Fibroblast of peridontal ligament (primary cell): ENCODE results near the gene MIPOL1.
"Not testable (repeated sequence)": the region's sequence is repeated elsewhere in the genome, so short reads cannot be mapped to it uniquely, and the experiment has no call there.

Source experiments
- DNase-seq: peaks from one replicate; pipeline ENCODE4 v3.0.0-alpha.2; 2010; ENCODE audit errors: extremely low read depth

The MIPOL1 gene

GRCh38 chr14:37457334-37457733, 259.6 kb downstream of the MIPOL1 start:
- DNase-seq: no peak

DNA sequence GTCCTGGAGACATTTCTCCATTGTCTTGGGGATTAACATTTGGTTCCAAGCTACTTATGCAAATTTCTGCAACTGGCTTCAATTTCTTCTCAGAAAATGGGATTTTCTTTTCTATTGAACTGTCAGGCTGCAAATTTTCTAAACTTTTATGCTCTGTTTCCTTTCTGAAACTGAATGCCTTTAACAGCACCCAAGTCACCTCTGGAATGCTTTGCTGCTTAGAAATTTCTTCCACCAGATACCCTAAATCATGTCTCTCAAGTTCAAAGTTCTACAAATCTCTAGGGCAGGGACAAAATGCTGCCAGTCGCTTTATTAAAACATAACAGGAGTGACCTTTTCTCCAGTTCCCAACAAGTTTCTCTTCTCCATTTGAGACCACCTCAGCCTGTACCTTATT, 264.7 kb downstream of the MIPOL1 start:
- DNase-seq: not testable (repeated sequence)

- DNase-seq: no peak
Observed at GRCh38 chr14:37464192-37464858, 266.6 kb downstream of the MIPOL1 start.

DNA sequence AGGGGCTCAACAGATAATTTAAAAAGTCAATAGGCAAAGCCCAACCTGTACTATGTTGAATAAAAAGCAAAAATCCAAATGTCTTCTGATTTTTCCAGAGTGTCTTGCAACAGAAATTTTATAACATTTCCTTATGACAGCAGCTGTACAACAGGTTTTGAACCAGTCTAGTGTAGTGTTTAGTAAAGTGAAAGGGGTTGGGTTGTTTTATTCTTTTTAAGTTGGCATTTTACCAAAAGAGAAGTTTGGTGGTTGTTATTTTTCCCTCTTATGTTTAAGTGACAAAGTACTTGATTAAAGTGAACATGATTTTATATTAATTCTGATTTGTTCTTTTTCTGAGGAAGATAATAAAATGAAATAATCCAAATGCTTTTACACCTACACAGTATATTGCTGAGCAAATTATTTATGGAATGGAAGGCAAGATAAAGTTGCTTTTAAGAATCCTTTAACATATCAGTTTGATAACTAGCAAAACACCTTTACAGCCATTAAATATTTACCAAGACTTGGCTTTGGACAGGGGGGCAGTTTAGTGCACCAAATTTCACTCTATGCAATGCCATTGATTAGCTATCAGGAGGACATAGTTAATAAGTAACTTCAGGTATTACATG, 268.4 kb downstream of the MIPOL1 start:
- no peak for DNase-seq

- DNase-seq: no peak
Observed at GRCh38 chr14:37466623-37467088, 268.9 kb downstream of the MIPOL1 start.

GRCh38 chr14:37469650-37470049, 271.9 kb downstream of the MIPOL1 start:
- DNase-seq: no peak

DNA sequence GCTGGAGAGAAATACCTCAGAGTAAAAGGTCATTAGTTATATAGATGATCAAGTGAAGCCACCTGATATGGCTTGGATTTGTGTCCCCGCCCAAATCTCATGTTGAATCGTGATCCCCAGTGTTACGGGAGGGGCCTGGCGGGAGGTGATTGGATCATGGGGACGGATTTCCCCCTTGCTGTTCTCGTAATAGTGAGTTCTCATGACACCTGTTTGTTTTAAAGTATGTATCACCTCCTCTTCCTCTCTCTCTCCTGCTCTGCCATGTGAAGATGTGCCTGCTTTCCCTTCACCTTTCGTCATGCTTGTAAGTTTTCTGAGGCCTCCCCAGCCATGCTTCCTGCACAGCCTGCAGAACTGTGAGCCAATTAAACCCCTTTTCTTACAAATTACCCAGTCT, 272.5 kb downstream of the MIPOL1 start:
- DNase-seq: no peak

DNA sequence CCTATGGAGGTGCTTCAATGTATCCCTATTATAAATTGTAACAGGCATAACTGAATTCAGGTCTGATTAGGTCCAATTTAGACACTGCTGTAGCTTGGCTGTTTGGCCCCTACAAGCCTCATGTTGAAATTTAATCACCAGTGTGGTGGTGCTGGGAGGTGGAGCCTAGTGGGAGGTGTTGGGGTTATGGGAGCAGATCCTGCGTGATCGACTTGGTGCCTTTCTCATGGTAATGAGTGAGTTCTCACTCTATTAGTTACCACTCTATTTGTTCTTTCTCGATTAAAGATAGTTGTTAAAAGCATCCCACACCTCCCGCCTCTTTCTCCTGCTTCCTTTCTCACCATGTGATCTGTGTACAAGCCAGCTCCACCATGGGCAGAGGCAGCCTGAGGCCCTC, 275.2 kb downstream of the MIPOL1 start:
- DNase-seq: no peak

GRCh38 chr14:37474191-37474590, 276.5 kb downstream of the MIPOL1 start:
- no peak for DNase-seq

DNA sequence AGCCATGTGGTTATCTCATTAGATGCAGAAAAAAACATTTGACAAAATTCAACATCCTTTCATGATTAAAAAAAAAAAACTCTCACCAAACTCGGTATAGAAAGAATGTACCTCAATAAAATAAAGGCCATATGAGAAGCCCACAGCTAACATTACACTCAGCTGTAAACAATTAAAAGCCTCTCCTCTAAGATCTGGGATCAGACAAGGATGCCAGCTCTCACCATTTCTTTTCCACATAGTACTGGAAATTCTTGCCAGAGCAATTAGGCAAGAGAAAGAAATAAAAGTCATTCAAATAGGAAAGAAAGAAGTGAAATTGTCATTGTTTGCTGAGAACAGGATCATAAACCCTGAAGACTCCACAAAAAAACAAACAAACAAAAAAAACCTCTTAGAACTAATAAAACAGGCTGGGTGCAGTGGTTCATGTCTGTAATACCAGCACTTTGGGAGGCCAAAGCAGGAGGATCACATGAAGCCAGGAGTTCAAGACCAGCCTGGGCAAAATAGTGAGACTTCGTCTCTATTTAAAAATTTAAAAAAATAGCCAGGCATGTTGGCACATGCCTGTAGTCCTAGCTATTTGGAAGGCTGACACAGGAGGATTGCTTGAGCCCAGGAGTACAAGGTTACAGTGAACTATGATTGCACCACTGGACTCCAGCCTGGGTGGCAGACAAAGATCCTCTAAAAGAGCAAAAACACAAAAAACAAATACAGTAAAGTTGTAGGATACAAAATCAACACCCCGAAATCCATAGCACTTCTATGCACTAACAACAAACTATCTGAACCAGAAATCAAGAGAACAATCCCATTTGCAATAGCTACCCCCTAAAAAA, 282.9 kb downstream of the MIPOL1 start:
- DNase-seq: peak; percentile 68

DNA sequence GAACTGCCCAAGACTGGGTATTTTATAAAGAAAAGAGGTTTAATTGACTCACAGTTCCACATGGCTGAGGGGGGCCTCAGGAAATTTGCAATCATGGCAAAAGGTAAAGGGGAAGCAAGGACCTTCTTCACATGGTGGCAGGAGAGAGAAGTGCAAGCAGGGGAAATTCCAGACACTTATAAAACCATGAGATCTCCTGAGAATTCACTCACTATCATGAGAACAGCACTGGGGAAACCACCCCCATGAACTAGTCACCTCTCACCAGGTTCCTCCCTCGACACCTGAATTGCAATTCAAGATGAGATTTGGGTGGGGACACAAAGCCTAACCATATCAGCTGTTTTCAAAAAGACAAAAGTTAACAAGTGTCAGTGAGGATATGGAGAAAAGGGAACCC, 284.7 kb downstream of the MIPOL1 start:
- no peak for DNase-seq

- no peak for DNase-seq
Observed at GRCh38 chr14:37483672-37484071, 285.9 kb downstream of the MIPOL1 start.

GRCh38 chr14:37490607-37491006, 292.9 kb downstream of the MIPOL1 start:
- no peak for DNase-seq

DNA sequence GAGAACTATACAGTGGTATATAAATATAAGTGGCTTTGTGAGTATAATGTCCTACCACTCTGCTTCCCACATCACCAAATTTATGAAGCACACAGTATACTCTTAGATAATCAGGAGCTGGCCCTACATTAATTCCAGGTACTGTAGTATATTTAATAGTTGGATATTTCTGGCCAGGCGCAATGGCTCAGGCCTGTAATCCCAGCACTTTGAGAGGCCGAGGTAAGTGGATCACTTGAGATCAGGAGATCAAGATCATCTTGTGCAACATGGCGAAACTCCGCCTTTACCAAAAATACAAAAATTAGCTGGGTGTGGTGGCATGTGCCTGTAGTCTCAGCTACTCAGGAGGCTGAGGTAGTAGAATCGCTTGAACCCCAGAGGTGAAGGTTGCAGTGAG, 293.3 kb downstream of the MIPOL1 start:
- no peak for DNase-seq

- peak; percentile 18 for DNase-seq
Observed at GRCh38 chr14:37493606-37494005, 295.9 kb downstream of the MIPOL1 start.

GRCh38 chr14:37497422-37497821, 299.7 kb downstream of the MIPOL1 start:
- no peak for DNase-seq

GRCh38 chr14:37501877-37502276, 304.1 kb downstream of the MIPOL1 start:
- DNase-seq: no peak

GRCh38 chr14:37508503-37508902, 310.8 kb downstream of the MIPOL1 start:
- DNase-seq: peak; percentile 13

- no peak for DNase-seq
Observed at GRCh38 chr14:37512173-37512572, 314.4 kb downstream of the MIPOL1 start.

- no peak for DNase-seq
Observed at GRCh38 chr14:37515771-37516170, 318.0 kb downstream of the MIPOL1 start.

DNA sequence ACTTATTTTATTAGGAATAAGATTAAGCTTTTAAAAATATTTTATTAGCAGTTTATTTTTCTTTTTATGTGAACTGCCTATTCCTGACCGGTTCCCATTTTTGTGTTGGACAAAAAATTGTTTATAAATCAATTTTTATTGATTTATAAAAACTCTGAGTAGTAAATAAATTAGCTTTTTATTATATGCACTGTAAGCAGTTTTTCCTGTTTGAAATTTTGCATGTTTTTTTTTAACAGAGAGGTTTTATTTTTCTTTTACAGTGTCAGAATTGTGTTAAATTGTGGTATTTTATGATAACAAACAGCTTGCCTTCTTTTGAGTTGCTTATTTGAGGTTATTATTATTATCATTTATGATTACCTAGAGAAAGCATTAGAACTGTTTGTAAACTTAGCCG, 329.3 kb downstream of the MIPOL1 start:
- DNase-seq: no peak

DNA sequence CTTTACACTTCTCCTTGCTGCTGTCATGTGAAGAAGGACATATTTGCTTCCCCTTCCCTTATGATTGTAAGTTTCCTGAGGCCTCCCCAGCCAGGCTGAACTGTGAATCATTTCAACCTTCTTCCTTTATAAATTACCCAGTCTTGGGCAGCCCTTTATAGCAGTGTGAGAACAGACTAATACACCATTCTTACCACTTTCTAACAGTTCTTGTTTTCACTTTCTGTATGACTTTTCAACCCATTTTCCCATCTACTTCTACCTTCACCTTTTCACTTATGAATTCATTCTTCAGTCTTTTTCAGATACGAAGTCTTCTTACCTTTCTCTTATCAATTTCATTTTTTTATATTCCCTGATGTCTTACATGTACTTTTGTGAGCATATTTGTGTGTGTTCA, 342.3 kb downstream of the MIPOL1 start:
- no peak for DNase-seq

DNA sequence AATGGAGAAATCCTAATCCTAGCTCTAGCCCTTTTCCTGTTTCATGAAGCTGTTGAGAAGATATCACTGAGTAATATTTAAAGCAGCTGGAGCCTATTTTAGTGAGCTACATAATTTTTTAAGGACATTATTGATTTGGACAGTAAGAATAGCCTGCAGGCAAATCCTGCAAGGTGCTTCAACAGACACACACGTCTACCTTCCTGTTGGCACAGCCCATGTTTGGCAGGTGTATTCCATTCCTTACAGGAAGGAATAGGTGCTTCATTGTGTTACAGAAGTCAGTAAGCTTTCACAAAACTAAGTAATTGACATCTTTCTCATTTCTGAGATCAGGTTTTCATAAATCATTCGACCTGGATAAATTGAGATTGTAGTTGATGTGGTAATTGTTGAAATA, 346.7 kb downstream of the MIPOL1 start:
- DNase-seq: no peak
